Fibroblast of the aortic adventitia (primary cell): ENCODE results near the gene RRP12. TPM values are rescaled to one million over a fixed set of nuclear protein-coding genes. Genes with fewer than 3 reads are reported as not detected.

Experiments used
- DNase-seq: peaks from one replicate; pipeline ENCODE4 v3.0.0-alpha.2; 2010; ENCODE audit warnings: low read depth
- H3K4me3 ChIP-seq: 2 replicates; pipeline ENCODE4 v1.5.1; 2011; ENCODE audit warnings: low read depth, mild to moderate bottlenecking, control low read depth, low read length, moderate library complexity
- CTCF ChIP-seq: IDR thresholded peaks from 2 replicates; pipeline ENCODE4 v1.5.1; 2011; ENCODE audit warnings: mild to moderate bottlenecking, low read length, control low read depth, inconsistent platforms; ENCODE audit not compliant: insufficient read depth
- small RNA-seq: library from RNA; depleted of rRNA; stranded (forward); fragments of <200 nt; gene quantifications from one replicate; pipeline ENCODE3, GENCODE V24; 2012
- total RNA-seq: library from RNA; depleted of rRNA; stranded (reverse); fragments of >200 nt; gene quantifications from 2 replicates; pipeline ENCODE4 v1.2.3, GENCODE V29; 2012; ENCODE audit warnings: low replicate concordance

The RRP12 gene
- total RNA-seq, 1 donor = 15.9 TPM

DNA sequence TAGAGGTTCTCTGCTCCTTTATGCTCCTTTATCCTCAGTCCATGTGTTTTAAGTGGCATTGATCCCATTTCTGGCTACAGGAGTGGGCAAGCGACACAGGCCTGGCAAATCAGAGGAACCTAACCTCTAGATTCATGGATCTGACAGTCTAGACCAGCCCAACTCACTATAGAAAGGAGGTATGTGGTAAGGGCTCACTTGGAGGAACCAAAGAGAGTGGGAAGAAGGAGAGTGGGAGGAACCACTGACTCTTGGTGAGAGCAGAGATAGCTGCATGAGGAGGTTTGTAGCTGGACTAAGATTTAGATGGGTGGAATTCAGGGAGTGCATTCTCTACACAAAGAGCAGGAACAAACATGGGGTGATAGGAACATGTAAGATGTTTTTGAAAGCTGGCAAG, 93.7 kb downstream of the RRP12 start:
- no peak for TF ChIP-seq CTCF
- no peak for DNase-seq

More for the DNA sequence above, 93.7 kb downstream of the RRP12 start:
- H3K4me3 ChIP-seq = no peak overlapping the region

Small RNA genes within 50 kb of the gene (small RNA-seq; reads per million reads assigned to genes)
- gene RF00019 = not detected

Other genes starting within 250 kb of the RRP12 start
- 0.09 TPM in 1 of 2 replicates, not detected in the other for gene SLIT1, start 215.4 kb downstream of the RRP12 start, total RNA-seq
- gene ARHGAP19, start 108.7 kb downstream of the RRP12 start, total RNA-seq = 9.8 and 10.8 TPM in 2 replicates
- 1.5 and 5.6 TPM in 2 replicates for gene FRAT1, start 82.1 kb downstream of the RRP12 start, total RNA-seq
- gene FRAT2, start 66.6 kb downstream of the RRP12 start, total RNA-seq = 5.2 and 6.8 TPM in 2 replicates
- gene PGAM1, start 24.9 kb upstream of the RRP12 start, total RNA-seq = 107 and 362 TPM in 2 replicates
- 29.8 and 50.3 TPM in 2 replicates for gene EXOSC1, start 44.7 kb upstream of the RRP12 start, total RNA-seq
- 24.9 and 45.5 TPM in 2 replicates for gene ZDHHC16, start 44.8 kb upstream of the RRP12 start, total RNA-seq
- 50.9 and 81.1 TPM in 2 replicates for gene MMS19, start 97.1 kb upstream of the RRP12 start, total RNA-seq
- gene UBTD1, start 97.6 kb upstream of the RRP12 start, total RNA-seq = 22.1 and 35.2 TPM in 2 replicates
- 0.27 and 0.57 TPM in 2 replicates for gene ANKRD2, start 171.4 kb upstream of the RRP12 start, total RNA-seq
- gene HOGA1, start 183.0 kb upstream of the RRP12 start, total RNA-seq = 0.08 and 0.72 TPM in 2 replicates
- not detected in 2 replicates for gene C10orf62, start 188.4 kb upstream of the RRP12 start, total RNA-seq
- gene MORN4, start 232.2 kb upstream of the RRP12 start, total RNA-seq = 6.5 and 10.1 TPM in 2 replicates
- gene PI4K2A, start 239.3 kb upstream of the RRP12 start, total RNA-seq = 10.1 and 22.3 TPM in 2 replicates